LNCAP (cell line): ENCODE measurements around the gene SHMT1.

Source experiments
- TF ChIP-seq, protein P1 (sequence below): fragments of 450-650 bp; IDR thresholded peaks from 2 replicates; pipeline ENCODE4 v1.5.1; 2017; ENCODE audit warnings: mild to moderate bottlenecking

The SHMT1 gene

GRCh38 chr17:18318117-18318516 lies 45.2 kb downstream of the SHMT1 start:
- TF ChIP-seq, protein P1, sequence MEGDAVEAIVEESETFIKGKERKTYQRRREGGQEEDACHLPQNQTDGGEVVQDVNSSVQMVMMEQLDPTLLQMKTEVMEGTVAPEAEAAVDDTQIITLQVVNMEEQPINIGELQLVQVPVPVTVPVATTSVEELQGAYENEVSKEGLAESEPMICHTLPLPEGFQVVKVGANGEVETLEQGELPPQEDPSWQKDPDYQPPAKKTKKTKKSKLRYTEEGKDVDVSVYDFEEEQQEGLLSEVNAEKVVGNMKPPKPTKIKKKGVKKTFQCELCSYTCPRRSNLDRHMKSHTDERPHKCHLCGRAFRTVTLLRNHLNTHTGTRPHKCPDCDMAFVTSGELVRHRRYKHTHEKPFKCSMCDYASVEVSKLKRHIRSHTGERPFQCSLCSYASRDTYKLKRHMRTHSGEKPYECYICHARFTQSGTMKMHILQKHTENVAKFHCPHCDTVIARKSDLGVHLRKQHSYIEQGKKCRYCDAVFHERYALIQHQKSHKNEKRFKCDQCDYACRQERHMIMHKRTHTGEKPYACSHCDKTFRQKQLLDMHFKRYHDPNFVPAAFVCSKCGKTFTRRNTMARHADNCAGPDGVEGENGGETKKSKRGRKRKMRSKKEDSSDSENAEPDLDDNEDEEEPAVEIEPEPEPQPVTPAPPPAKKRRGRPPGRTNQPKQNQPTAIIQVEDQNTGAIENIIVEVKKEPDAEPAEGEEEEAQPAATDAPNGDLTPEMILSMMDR = no peak

- TF ChIP-seq, protein P1 = no peak
These were observed 47.4 kb downstream of the SHMT1 start for GRCh38 chr17:18315961-18316360.

- TF ChIP-seq, protein P1 = no peak
These were observed 47.8 kb downstream of the SHMT1 start for GRCh38 chr17:18315562-18315922.

DNA sequence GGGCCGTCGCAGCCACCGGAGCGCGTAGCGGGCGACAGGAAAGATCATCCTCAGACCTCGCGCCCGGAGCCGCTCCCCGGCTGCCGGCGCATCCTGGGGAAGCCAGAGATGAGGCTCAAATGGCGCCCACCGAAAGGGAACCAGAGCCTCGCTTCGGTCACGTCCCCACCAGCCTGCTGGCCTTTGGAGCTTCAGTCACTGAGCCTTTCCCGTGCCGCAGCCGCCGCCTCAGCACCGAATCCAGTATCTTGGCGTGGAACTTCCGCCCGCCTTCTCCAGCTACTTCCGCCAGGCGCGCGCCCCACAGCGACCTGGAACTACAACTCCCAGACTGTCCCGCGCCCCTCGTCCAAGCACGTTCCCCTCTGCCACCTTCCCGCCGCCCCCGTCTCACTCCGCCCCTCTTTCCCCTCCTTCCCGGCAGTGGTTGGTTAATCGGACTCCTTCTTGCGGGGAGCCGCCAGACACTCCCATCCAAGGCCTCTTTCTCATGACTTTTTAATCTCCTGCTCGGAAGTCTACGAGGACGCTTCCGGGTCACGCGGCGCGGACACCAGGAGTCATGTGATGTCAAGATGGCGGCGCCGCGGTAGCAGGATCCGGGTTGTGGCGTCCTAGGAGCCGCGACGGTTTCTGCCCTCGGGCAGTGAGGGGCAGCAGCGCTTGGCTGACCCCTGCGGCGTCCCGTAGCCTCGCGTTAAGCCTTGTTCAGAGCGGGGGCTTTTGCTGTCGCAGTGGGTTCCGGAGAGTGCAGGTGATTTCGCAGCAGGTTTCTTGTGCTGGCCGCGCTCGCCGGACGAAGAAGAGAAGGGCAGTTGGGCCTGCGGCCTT lies 48.4 kb downstream of the SHMT1 start, which contains the start of the genes SMCR8 and TOP3A:
TSS of gene SMCR8 (plus strand) at position 563 of the 831 bp plus-strand sequence. CDS start 497 bp downstream, outside the sequence.
TSS of gene TOP3A (minus strand) at position 264 of the 831 bp plus-strand sequence. CDS start at position 48, 216 bp downstream.
- TF ChIP-seq, protein P1 = no peak

- TF ChIP-seq, protein P1 = no peak
These were observed 49.2 kb downstream of the SHMT1 start for GRCh38 chr17:18314059-18314730.

GRCh38 chr17:18309202-18309601 lies 54.1 kb downstream of the SHMT1 start:
- TF ChIP-seq, protein P1 = no peak

DNA sequence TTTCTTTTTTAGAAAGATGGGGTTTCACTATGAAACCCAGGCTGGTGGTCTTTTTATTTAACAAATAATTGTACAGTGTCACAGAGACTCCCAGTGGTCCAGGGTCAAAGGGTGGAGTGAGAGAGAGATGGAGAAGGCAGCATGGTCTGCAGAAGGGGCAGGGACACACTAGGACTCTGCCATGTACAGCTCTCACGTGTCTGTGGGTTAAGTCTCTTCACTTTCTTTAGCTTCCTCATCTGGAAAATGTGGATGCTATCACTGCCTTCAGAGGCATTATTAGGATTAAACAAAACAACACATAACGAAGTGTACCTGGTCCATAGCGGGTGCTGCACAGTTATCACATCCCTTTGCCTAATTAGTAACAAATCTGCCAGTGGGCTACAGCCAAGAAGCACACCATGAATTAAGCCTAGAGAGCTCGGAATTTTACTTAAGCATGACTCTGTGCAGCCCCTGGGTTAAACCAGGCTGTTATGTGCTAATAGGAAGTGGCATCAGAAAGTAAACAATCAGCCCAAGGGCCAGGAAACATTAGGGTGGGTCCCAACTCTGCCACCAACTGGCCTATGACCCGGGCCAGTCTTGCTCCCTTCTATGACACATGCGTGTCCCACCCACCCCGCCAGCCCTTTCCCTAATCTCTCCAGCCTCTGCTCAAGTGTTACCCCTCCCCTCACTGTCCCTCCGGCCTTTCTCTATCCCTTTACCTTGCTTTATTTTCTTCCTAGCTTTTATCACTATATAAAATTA lies 62.4 kb downstream of the SHMT1 start:
- TF ChIP-seq, protein P1 = no peak
